ENCODE measurements around the gene ZNF384. TPM values are rescaled to one million over a fixed set of nuclear protein-coding genes. Genes with fewer than 3 reads are reported as not detected.
"Not testable (repeated sequence)": the region's sequence is repeated elsewhere in the genome, so short reads cannot be mapped to it uniquely, and the experiment has no call there.

The ZNF384 gene
- total RNA-seq, 1 experiment from 2014 or later = 88.0 TPM

- TF ChIP-seq, protein P1, sequence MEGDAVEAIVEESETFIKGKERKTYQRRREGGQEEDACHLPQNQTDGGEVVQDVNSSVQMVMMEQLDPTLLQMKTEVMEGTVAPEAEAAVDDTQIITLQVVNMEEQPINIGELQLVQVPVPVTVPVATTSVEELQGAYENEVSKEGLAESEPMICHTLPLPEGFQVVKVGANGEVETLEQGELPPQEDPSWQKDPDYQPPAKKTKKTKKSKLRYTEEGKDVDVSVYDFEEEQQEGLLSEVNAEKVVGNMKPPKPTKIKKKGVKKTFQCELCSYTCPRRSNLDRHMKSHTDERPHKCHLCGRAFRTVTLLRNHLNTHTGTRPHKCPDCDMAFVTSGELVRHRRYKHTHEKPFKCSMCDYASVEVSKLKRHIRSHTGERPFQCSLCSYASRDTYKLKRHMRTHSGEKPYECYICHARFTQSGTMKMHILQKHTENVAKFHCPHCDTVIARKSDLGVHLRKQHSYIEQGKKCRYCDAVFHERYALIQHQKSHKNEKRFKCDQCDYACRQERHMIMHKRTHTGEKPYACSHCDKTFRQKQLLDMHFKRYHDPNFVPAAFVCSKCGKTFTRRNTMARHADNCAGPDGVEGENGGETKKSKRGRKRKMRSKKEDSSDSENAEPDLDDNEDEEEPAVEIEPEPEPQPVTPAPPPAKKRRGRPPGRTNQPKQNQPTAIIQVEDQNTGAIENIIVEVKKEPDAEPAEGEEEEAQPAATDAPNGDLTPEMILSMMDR (conservative IDR thresholded peaks at IDR 0.05) = no peak
- Histone ChIP-seq H3K18ac (ENCODE audit: insufficient read length, low read depth, low read length) (no peak overlapping the region), H2BK12ac (ENCODE audit: insufficient read length, low read depth, low read length) (no peak overlapping the region), H2AK5ac (ENCODE audit: insufficient read length, low read length) (no peak overlapping the region), H2BK15ac (ENCODE audit: low read depth, low read length) (no peak overlapping the region), H3K79me1 (ENCODE audit: insufficient read depth, low read depth, low read length, poor library complexity, severe bottlenecking) (no peaks in the 10 kb centered on the region), H4K8ac (replicated peaks; ENCODE audit: insufficient read length, low read depth, low read length) (no peak overlapping the region), H2BK5ac (ENCODE audit: insufficient read length, low read length) (no peak overlapping the region), H3K4me2 (ENCODE audit: insufficient read depth, insufficient read length, low read length) (no peak overlapping the region), H4K20me1 (ENCODE audit: control insufficient read depth, insufficient read depth, insufficient read length) (no peaks in the 10 kb centered on the region), H3K4ac (ENCODE audit: low read depth, low read length) (no peak overlapping the region), H3K9me3 (ENCODE audit: control insufficient read depth, low read depth, low read length) (no peaks in the 10 kb centered on the region), H3K9ac (ENCODE audit: extremely low read depth, insufficient read length, low read length) (no peak overlapping the region), H3K14ac (ENCODE audit: insufficient read depth, low read length) (no peak overlapping the region), H3K27ac (ENCODE audit: insufficient read length, low read depth, low read length) (no peak overlapping the region), H3K4me1 (ENCODE audit: insufficient read depth, low read length) (no peaks in the 10 kb centered on the region), H2AFZ (ENCODE audit: low read length) (no peak overlapping the region), H4K5ac (ENCODE audit: insufficient read length, low read depth, low read length) (peak overlapping the region; percentile 75), H3K27me3 (ENCODE audit: insufficient read depth, low read length) (no peaks in the 10 kb centered on the region), H3K56ac (ENCODE audit: insufficient read length, low read depth, low read length) (no peak overlapping the region), H3K23me2 (ENCODE audit: insufficient read length, low read depth, low read length, poor library complexity, severe bottlenecking) (no peaks in the 10 kb centered on the region), H2BK120ac (ENCODE audit: low read depth, low read length, poor library complexity, severe bottlenecking) (no peak overlapping the region), H3T11ph (ENCODE audit: low read length) (no peak overlapping the region), H2BK20ac (ENCODE audit: low read depth, low read length, poor library complexity, severe bottlenecking) (no peak overlapping the region), H3K23ac (ENCODE audit: insufficient read length, low read depth, low read length) (no peak overlapping the region), H3K79me2 (ENCODE audit: insufficient read depth, low read length) (no peaks in the 10 kb centered on the region), H4K91ac (ENCODE audit: insufficient read length, low read depth, low read length) (no peak overlapping the region)
- H3K27ac Mint-ChIP-seq = peak overlapping the region in 1 of 3 experiments; percentile 20; a peak in 1 of 7 replicates
- no peaks in the 10 kb centered on the region for H3K4me1 Mint-ChIP-seq
- H3K4me3 Mint-ChIP-seq = no peak overlapping the region
- H3K9me3 Mint-ChIP-seq = peaks cover 0 to 4% of the 10 kb centered on the region in 2 experiments; a peak in 2 of 5 replicates
- no CpG with 5 or more reads among the region's 16 CpGs for WGBS (ENCODE audit: extremely low coverage, insufficient read length, low lambda C conversion rate)
- peaks cover 18% of the 10 kb centered on the region for H3K27me3 Mint-ChIP-seq (ENCODE audit: low read depth)
- DNase-seq = no peak
- peaks cover 0 to 11% (median 3%) of the 10 kb centered on the region in 3 experiments; a peak in 5 of 7 replicates for H3K36me3 Mint-ChIP-seq (ENCODE audit: insufficient read depth in 1 of 3, low read depth in 3 of 3)
Measured at GRCh38 chr12:6708960-6709394, 19.8 kb upstream of the ZNF384 start.

DNA sequence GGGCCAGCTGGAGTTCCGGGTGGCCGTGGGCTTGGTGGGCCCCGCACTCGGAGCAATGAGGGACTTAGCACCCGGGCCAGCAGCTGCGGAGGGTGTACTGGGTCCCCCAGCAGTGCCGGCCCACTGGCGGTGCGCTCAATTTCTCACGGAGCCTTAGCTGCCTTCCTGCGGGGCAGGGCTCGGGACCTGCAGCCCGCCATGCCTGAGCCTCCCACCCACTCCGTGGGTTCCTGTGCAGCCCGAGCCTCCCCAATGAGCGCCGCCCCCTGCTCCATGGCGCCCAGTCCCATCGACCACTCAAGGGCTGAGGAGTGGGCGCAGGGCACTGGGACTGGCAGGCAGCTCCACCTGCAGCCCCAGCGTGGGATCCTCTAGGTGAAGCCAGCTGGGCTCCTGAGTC lies 19.2 kb upstream of the ZNF384 start:
- H3K79me2 ChIP-seq (ENCODE audit: insufficient read depth, low read length); H2BK15ac ChIP-seq (ENCODE audit: low read depth, low read length); H3K23me2 ChIP-seq (ENCODE audit: insufficient read length, low read depth, low read length, poor library complexity, severe bottlenecking); H2BK12ac ChIP-seq (ENCODE audit: insufficient read length, low read depth, low read length); DNase-seq; H3K4me1 ChIP-seq (ENCODE audit: insufficient read depth, low read length); H4K5ac ChIP-seq (ENCODE audit: insufficient read length, low read depth, low read length); H3K23ac ChIP-seq (ENCODE audit: insufficient read length, low read depth, low read length); H3K56ac ChIP-seq (ENCODE audit: insufficient read length, low read depth, low read length); H2AFZ ChIP-seq (ENCODE audit: low read length); H3K27me3 ChIP-seq (ENCODE audit: insufficient read depth, low read length); H3K27ac ChIP-seq (ENCODE audit: insufficient read length, low read depth, low read length); H4K91ac ChIP-seq (ENCODE audit: insufficient read length, low read depth, low read length); H3K9me3 ChIP-seq (ENCODE audit: control insufficient read depth, low read depth, low read length); H3K18ac ChIP-seq (ENCODE audit: insufficient read length, low read depth, low read length); H3K9me3 Mint-ChIP-seq; H3K4me2 ChIP-seq (ENCODE audit: insufficient read depth, insufficient read length, low read length); H4K8ac ChIP-seq (replicated peaks; ENCODE audit: insufficient read length, low read depth, low read length); H2BK120ac ChIP-seq (ENCODE audit: low read depth, low read length, poor library complexity, severe bottlenecking); H3K27ac Mint-ChIP-seq; H3K4me1 Mint-ChIP-seq; H3T11ph ChIP-seq (ENCODE audit: low read length); H3K4ac ChIP-seq (ENCODE audit: low read depth, low read length); H2AK5ac ChIP-seq (ENCODE audit: insufficient read length, low read length); H4K20me1 ChIP-seq (ENCODE audit: control insufficient read depth, insufficient read depth, insufficient read length); H2BK20ac ChIP-seq (ENCODE audit: low read depth, low read length, poor library complexity, severe bottlenecking); H2BK5ac ChIP-seq (ENCODE audit: insufficient read length, low read length); H3K14ac ChIP-seq (ENCODE audit: insufficient read depth, low read length); H3K79me1 ChIP-seq (ENCODE audit: insufficient read depth, low read depth, low read length, poor library complexity, severe bottlenecking); H3K9ac ChIP-seq (ENCODE audit: extremely low read depth, insufficient read length, low read length); H3K4me3 Mint-ChIP-seq: not testable (repeated sequence)
- no CpG with 5 or more reads among the region's 21 CpGs for WGBS (ENCODE audit: extremely low coverage, insufficient read length, low lambda C conversion rate)
- Mint-ChIP-seq H3K27me3 (ENCODE audit: low read depth) (peaks cover 23% of the 10 kb centered on the region), H3K36me3 (ENCODE audit: insufficient read depth in 1 of 3, low read depth in 3 of 3) (peaks cover 0 to 11% (median 3%) of the 10 kb centered on the region in 3 experiments; a peak in 5 of 7 replicates)

Measured in H9 (cell line).